IMR-90 (cell line): ENCODE data around the gene LUZP2. TPM values are rescaled to one million over a fixed set of nuclear protein-coding genes. Genes with fewer than 3 reads are reported as not detected.

Experiments
- ATAC-seq: fragments of 200-7000 bp; cut with Tn5 transposase; 2 replicates; pipeline ENCODE4 v1.9.1; 2020; ENCODE audit warnings: low read depth, mild to moderate bottlenecking, moderate library complexity
- BruUV-seq: library from RNA; stranded (reverse); fragments of 400-500 nt; replicated peaks from 2 replicates; lab custom pipeline; 2021; lab: Mats Ljungman, UMichigan
- CTCF ChIA-PET: fragments of 300-600 bp; formaldehyde crosslinking; extraction: SDS; loops from one replicate; lab custom pipeline; 2021; ENCODE audit warnings: antibody characterized with exemption; lab: Yijun Ruan, JAX
- POLR2A ChIA-PET: fragments of 300-600 bp; sonication (Branson Sonifier 250); formaldehyde crosslinking; loops from one replicate; lab custom pipeline; 2022; ENCODE audit warnings: antibody characterized with exemption; ENCODE audit not compliant: unreplicated experiment; lab: Charles Lee
- DNase-seq: peaks from one replicate; pipeline ENCODE4 v3.0.0; 2013
- H2AFZ ChIP-seq: replicated peaks from 2 replicates; pipeline ENCODE3; 2013; ENCODE audit warnings: low read length, mild to moderate bottlenecking; ENCODE audit not compliant: poor library complexity
- H2AK5ac ChIP-seq: 2 replicates; pipeline ENCODE4 v1.6.1; 2013; ENCODE audit warnings: low read depth, low read length, inconsistent platforms
- H2AK9ac ChIP-seq: replicated peaks from 2 replicates; pipeline ENCODE3; 2013; ENCODE audit warnings: mild to moderate bottlenecking, low read depth, low read length, moderate library complexity; ENCODE audit not compliant: poor library complexity
- H2BK120ac ChIP-seq: 2 replicates; pipeline ENCODE4 v1.6.1; 2013; ENCODE audit warnings: low read depth, low read length, inconsistent platforms
- H2BK15ac ChIP-seq: 3 replicates; pipeline ENCODE4 v1.6.1; 2013; ENCODE audit warnings: low read depth, low read length, inconsistent platforms
- H2BK20ac ChIP-seq: 2 replicates; pipeline ENCODE4 v1.6.1; 2013; ENCODE audit warnings: low read depth, mild to moderate bottlenecking, inconsistent platforms, low read length, moderate library complexity
- H2BK5ac ChIP-seq: 2 replicates; pipeline ENCODE4 v1.6.1; 2013; ENCODE audit warnings: mild to moderate bottlenecking, low read depth, low read length, inconsistent platforms; ENCODE audit not compliant: poor library complexity, severe bottlenecking
- H3K14ac ChIP-seq: replicated peaks from 2 replicates; pipeline ENCODE4 v1.6.1; 2013; ENCODE audit warnings: low read depth, low read length, inconsistent platforms
- H3K18ac ChIP-seq: 2 replicates; pipeline ENCODE4 v1.6.1; 2013; ENCODE audit warnings: low read depth, low read length, control low read depth
- H3K23ac ChIP-seq: 2 replicates; pipeline ENCODE4 v1.6.1; 2013; ENCODE audit warnings: low read depth, low read length, inconsistent platforms
- H3K27ac ChIP-seq: 2 replicates; pipeline ENCODE4 v1.5.1; 2013; ENCODE audit warnings: mild to moderate bottlenecking, control low read depth, low read length; ENCODE audit not compliant: insufficient read depth
- H3K27me3 ChIP-seq: 2 replicates; pipeline ENCODE4 v1.6.1; 2013; ENCODE audit warnings: low read length; ENCODE audit not compliant: control insufficient read depth, insufficient read depth
- H3K36me3 ChIP-seq: 2 replicates; pipeline ENCODE4 v1.6.1; 2013; ENCODE audit warnings: low read length, mixed read lengths; ENCODE audit not compliant: control insufficient read depth, insufficient read depth
- H3K4ac ChIP-seq: 2 replicates; pipeline ENCODE4 v1.6.1; 2013; ENCODE audit warnings: low read depth, low read length, inconsistent platforms
- H3K4me1 ChIP-seq: 2 replicates; pipeline ENCODE4 v1.6.1; 2013; ENCODE audit warnings: low read length, mixed read lengths; ENCODE audit not compliant: control insufficient read depth, insufficient read depth
- H3K4me2 ChIP-seq: 2 replicates; pipeline ENCODE4 v1.6.1; 2013; ENCODE audit warnings: low read depth, mild to moderate bottlenecking, control low read depth, low read length, moderate library complexity
- H3K4me3 ChIP-seq: 2 replicates; pipeline ENCODE4 v1.5.1; 2013; ENCODE audit warnings: low read depth, mild to moderate bottlenecking, control low read depth, low read length, moderate library complexity; ENCODE audit not compliant: insufficient read depth
- H3K56ac ChIP-seq: 2 replicates; pipeline ENCODE4 v1.6.1; 2013; ENCODE audit warnings: low read length, inconsistent platforms; ENCODE audit not compliant: insufficient read depth; ENCODE audit errors: extremely low read depth
- H3K79me1 ChIP-seq, 2 experiments: 2 replicates each; pipeline ENCODE4 v1.6.1; 2013; ENCODE audit warnings: low read length in 2 of 2, inconsistent platforms in 1 of 2, low read depth in 1 of 2
- H3K9ac ChIP-seq: 2 replicates; pipeline ENCODE4 v1.6.1; 2013; ENCODE audit warnings: low read depth, low read length, control low read depth
- H3K9me1 ChIP-seq: 2 replicates; pipeline ENCODE4 v1.6.1; 2013; ENCODE audit warnings: low read length, inconsistent platforms; ENCODE audit not compliant: insufficient read depth
- H3K9me3 ChIP-seq: 2 replicates; pipeline ENCODE4 v1.6.1; 2013; ENCODE audit warnings: low read length; ENCODE audit not compliant: control insufficient read depth, insufficient read depth
- H4K20me1 ChIP-seq: 2 replicates; pipeline ENCODE4 v1.6.1; 2013; ENCODE audit warnings: low read length, inconsistent platforms; ENCODE audit not compliant: insufficient read depth
- H4K5ac ChIP-seq: 2 replicates; pipeline ENCODE4 v1.6.1; 2013; ENCODE audit warnings: mild to moderate bottlenecking, low read depth, low read length, control low read depth
- H4K8ac ChIP-seq, 2 experiments: 2 replicates each; pipeline ENCODE4 v1.6.1; 2013; ENCODE audit warnings: low read depth in 2 of 2, low read length in 2 of 2, control low read depth in 1 of 2, inconsistent platforms in 1 of 2
- H4K91ac ChIP-seq: 2 replicates; pipeline ENCODE4 v1.6.1; 2013; ENCODE audit warnings: low read depth, low read length, inconsistent platforms; ENCODE audit not compliant: insufficient read depth
- CTCF ChIP-seq: conservative IDR thresholded peaks from 2 replicates; pipeline ENCODE4 v1.5.1; 2012; ENCODE audit warnings: mild to moderate bottlenecking, low read depth, low read length, improper control_type of control experiment
- NFE2L2 ChIP-seq: fragments of 150-350 bp; IDR thresholded peaks from 2 replicates; pipeline ENCODE4 v1.6.1; 2016; ENCODE audit warnings: low read depth, mild to moderate bottlenecking, low read length
- POLR2A ChIP-seq: IDR thresholded peaks from 2 replicates; pipeline ENCODE4 v1.6.1; 2012; ENCODE audit warnings: mild to moderate bottlenecking, low read depth, low read length
- RAD21 ChIP-seq: IDR thresholded peaks from 2 replicates; pipeline ENCODE4 v1.6.1; 2012; ENCODE audit warnings: low read length, improper control_type of control experiment
- USF2 ChIP-seq: fragments of 150-350 bp; IDR thresholded peaks from 2 replicates; pipeline ENCODE4 v1.6.1; 2017; ENCODE audit warnings: mild to moderate bottlenecking, antibody characterized with exemption, low read length, low read depth
- WGBS, 2 experiments: methylation state at CpG; one replicate each; pipeline versions ENCODE4 v1.1.5 to v1.1.7; 2013; ENCODE audit warnings: missing lambda C conversion rate in 2 of 2; ENCODE audit not compliant: insufficient read length in 1 of 2; ENCODE audit errors: extremely low coverage in 2 of 2; 5-methylcytosine and 5-hydroxymethylcytosine counted together
- dilution Hi-C: fragments of 300-500 bp; cut with HindIII; formaldehyde crosslinking; loops from one replicate; pipeline ENCODE4 v1.14.3; 2018; ENCODE audit warnings: low sequenced_read_pairs; ENCODE audit not compliant: unreplicated experiment
- in situ Hi-C: fragments of 300-500 bp; cut with MboI; formaldehyde crosslinking; loops from 3 replicates; pipeline ENCODE4 v1.14.3; 2019; ENCODE audit warnings: low sequenced_read_pairs, inconsistent platforms, mixed read lengths
- intact Hi-C: fragments of 100-400 bp; cut with micrococcal nuclease; formaldehyde crosslinking; loops from 2 replicates; pipeline ENCODE4 v1.10.0; 2022
- polyA plus RNA-seq, 3 experiments: library from polyadenylated mRNA; depleted of rRNA; stranded (reverse); fragments of >200 nt; gene quantifications; 2 replicates each; pipeline ENCODE4 v1.2.3, GENCODE V29; 2012; ENCODE audit warnings: low replicate concordance in 1 of 3
- total RNA-seq: library from RNA; depleted of rRNA; stranded (reverse); fragments of >200 nt; gene quantifications from 2 replicates; pipeline ENCODE4 v1.2.3, GENCODE V29; 2012

LUZP2 gene
- total and polyA plus RNA-seq, 2 of the 4 experiments (the other 2 are of a cell fraction): 0.89 to 2.0 TPM

- H3K23ac ChIP-seq: no peak overlapping the region
- BruUV-seq: no TSS peak
- no peak overlapping the region for H2BK15ac ChIP-seq
- no peak overlapping the region for H2BK5ac ChIP-seq
- H4K5ac ChIP-seq: no peak overlapping the region
- H3K9me1 ChIP-seq: peaks cover 2% of the 10 kb centered on the region; the same call in 1 of the 2 replicates
- H3K27me3 ChIP-seq: no peaks in the 10 kb centered on the region
- no peak overlapping the region for H4K8ac ChIP-seq
- POLR2A ChIA-PET: no interaction called here
- no peak overlapping the region for H2AFZ ChIP-seq
- no peak overlapping the region for H2BK120ac ChIP-seq
- no peak overlapping the region for H2AK9ac ChIP-seq
- no peak for TF ChIP-seq NFE2L2
- no peak for TF ChIP-seq RAD21
- TF ChIP-seq USF2: no peak
- TF ChIP-seq CTCF: no peak
- no peak for TF ChIP-seq POLR2A
- no peak overlapping the region for H4K91ac ChIP-seq
- no peak overlapping the region for H3K4me2 ChIP-seq
- no peak overlapping the region for H3K4ac ChIP-seq
- ATAC-seq (no peak), DNase-seq (no peak)
- in situ Hi-C loops: no loop called here
- H2AK5ac ChIP-seq: no peak overlapping the region
- peaks cover 2% of the 10 kb centered on the region; the same call in 1 of the 2 replicates for H3K4me1 ChIP-seq
- H3K27ac ChIP-seq: no peak overlapping the region
- H3K79me1 ChIP-seq: no peaks in the 10 kb centered on the region
- no CpG with 5 or more reads among the region's 1 CpG for WGBS, 2 experiments
- dilution Hi-C loops: no loop called here
- H3K9ac ChIP-seq: no peak overlapping the region
- no peak overlapping the region for H3K18ac ChIP-seq
- H3K4me3 ChIP-seq: no peak overlapping the region
- CTCF ChIA-PET: no interaction called here
- no peaks in the 10 kb centered on the region for H3K36me3 ChIP-seq
- H2BK20ac ChIP-seq: no peak overlapping the region
- H3K9me3 ChIP-seq: no peaks in the 10 kb centered on the region
- no peak overlapping the region for H3K14ac ChIP-seq
- no peaks in the 10 kb centered on the region for H4K20me1 ChIP-seq
- no peak overlapping the region for H3K56ac ChIP-seq
- intact Hi-C loops: no loop called here
These were observed 139.4 kb downstream of the LUZP2 start for GRCh38 chr11:24636291-24636629.
